Activated naive CD8-positive, alpha-beta T cell treated with anti-CD3 and anti-CD28 coated beads, Interleukin-2, amount 10 ng/mL, durations not matched to agents 7 days and 5 days (primary cell): ENCODE measurements around the gene TOP2A. TPM values are rescaled to one million over a fixed set of nuclear protein-coding genes. Genes with fewer than 3 reads are reported as not detected.

ENCODE experiments used
- ATAC-seq: fragments of 150-1000 bp; cut with Tn5 transposase; one replicate; pipeline ENCODE4 v1.10.0; 2021; ENCODE audit warnings: low read depth, moderate library complexity
- POLR2A ChIA-PET: fragments of 350-600 bp; sonication (Branson Sonifier 250); formaldehyde crosslinking; loops from one replicate; lab custom pipeline; 2021; ENCODE audit warnings: antibody characterized with exemption; lab: Charles Lee
- DNase-seq: peaks from one replicate; pipeline ENCODE4 v3.0.0; 2021
- H3K27ac Mint-ChIP-seq: one replicate; pipeline ENCODE4 v1.8.0; 2022; ENCODE audit warnings: mild to moderate bottlenecking, mixed read lengths
- H3K27me3 Mint-ChIP-seq: one replicate; pipeline ENCODE4 v1.8.0; 2022; ENCODE audit warnings: mild to moderate bottlenecking, moderate library complexity, mixed read lengths
- H3K36me3 Mint-ChIP-seq: one replicate; pipeline ENCODE4 v1.8.0; 2021; ENCODE audit warnings: mild to moderate bottlenecking, mixed read lengths
- H3K4me1 Mint-ChIP-seq: one replicate; pipeline ENCODE4 v1.8.0; 2021; ENCODE audit warnings: mixed read lengths
- H3K4me3 Mint-ChIP-seq: one replicate; pipeline ENCODE4 v1.8.0; 2022; ENCODE audit warnings: mild to moderate bottlenecking, moderate library complexity, mixed read lengths
- H3K9me3 Mint-ChIP-seq: one replicate; pipeline ENCODE4 v1.8.0; 2021; ENCODE audit warnings: mixed read lengths
- total RNA-seq, 2 experiments: library from RNA; stranded (reverse); gene quantifications; one replicate each; pipeline ENCODE4 v1.2.3, GENCODE V29; 2021

The TOP2A gene
- total RNA-seq, 2 experiments from 2014 or later, result 313 to 314 TPM

- Mint-ChIP-seq H3K4me1 (peaks cover 19% of the 10 kb centered on the region), H3K9me3 (no peaks in the 10 kb centered on the region), H3K27me3 (peaks cover 15% of the 10 kb centered on the region), H3K27ac (no peak overlapping the region), H3K36me3 (no peaks in the 10 kb centered on the region), H3K4me3 (peak overlapping the region; percentile 49)
- POLR2A ChIA-PET, result interaction anchor here (0.7 to 1.6 kb wide), 4 partner anchors 20 to 167 kb away, joined by 3 to 5 read pairs (median 4); partner anchors contain the start of gene TOP2A
- ATAC-seq (no peak), DNase-seq (peak; percentile 18)
Measured at GRCh38 chr17:40364906-40365305, 52.8 kb downstream of the TOP2A start.

GRCh38 chr17:40364121-40364861 lies 53.4 kb downstream of the TOP2A start, which contains the start of gene GJD3:
Gene GJD3, minus strand, starts transcription at chr17:40364737. Its CDS starts 922 bp downstream, at chr17:40363815.
- no peak for ATAC-seq

GRCh38 chr17:40363111-40363827 lies 54.4 kb downstream of the TOP2A start:
- H3K9me3 Mint-ChIP-seq, result no peaks in the 10 kb centered on the region
- peaks cover 15% of the 10 kb centered on the region for H3K27me3 Mint-ChIP-seq
- peaks cover 22% of the 10 kb centered on the region for H3K4me1 Mint-ChIP-seq
- ATAC-seq, result peak; percentile 40
- peak overlapping the region; percentile 81 for H3K4me3 Mint-ChIP-seq
- POLR2A ChIA-PET, result interaction anchor here (0.8 to 3.6 kb wide), 14 partner anchors 56 to 252 kb away, joined by 3 to 17 read pairs (median 4); no protein-coding TSS in a partner anchor
- no peak overlapping the region for H3K27ac Mint-ChIP-seq
- H3K36me3 Mint-ChIP-seq, result no peaks in the 10 kb centered on the region
- peak; percentile 69 for DNase-seq

More at GRCh38 chr17:40364121-40364861, 53.4 kb downstream of the TOP2A start, which contains the start of gene GJD3:
- H3K4me1 Mint-ChIP-seq, result peaks cover 19% of the 10 kb centered on the region
- DNase-seq, result no peak
- no peaks in the 10 kb centered on the region for H3K9me3 Mint-ChIP-seq
- H3K36me3 Mint-ChIP-seq, result no peaks in the 10 kb centered on the region
- H3K27ac Mint-ChIP-seq, result no peak within 1 kb of the TSS
- peaks cover 15% of the 10 kb centered on the region for H3K27me3 Mint-ChIP-seq
- POLR2A ChIA-PET, result interaction anchor here (0.7 to 3.6 kb wide), 6 partner anchors 20 to 197 kb away, joined by 3 to 17 read pairs (median 4); partner anchors contain the start of gene TOP2A
- H3K4me3 Mint-ChIP-seq, result peak within 1 kb of the TSS; percentile 81

- DNase-seq (peak; percentile 91), ATAC-seq (peak; percentile 90)
- Mint-ChIP-seq H3K27ac (peak overlapping the region; percentile 55), H3K4me1 (peaks cover 24% of the 10 kb centered on the region), H3K9me3 (no peaks in the 10 kb centered on the region), H3K4me3 (peak overlapping the region; percentile 80), H3K27me3 (peaks cover 15% of the 10 kb centered on the region), H3K36me3 (no peaks in the 10 kb centered on the region)
- POLR2A ChIA-PET, result interaction anchor here (0.5 to 3.6 kb wide), 17 partner anchors 17 to 252 kb away, joined by 3 to 17 read pairs (median 4); partner anchors contain the start of genes CASC3 and TOP2A
Measured at GRCh38 chr17:40362696-40363110, 55.0 kb downstream of the TOP2A start.

DNA sequence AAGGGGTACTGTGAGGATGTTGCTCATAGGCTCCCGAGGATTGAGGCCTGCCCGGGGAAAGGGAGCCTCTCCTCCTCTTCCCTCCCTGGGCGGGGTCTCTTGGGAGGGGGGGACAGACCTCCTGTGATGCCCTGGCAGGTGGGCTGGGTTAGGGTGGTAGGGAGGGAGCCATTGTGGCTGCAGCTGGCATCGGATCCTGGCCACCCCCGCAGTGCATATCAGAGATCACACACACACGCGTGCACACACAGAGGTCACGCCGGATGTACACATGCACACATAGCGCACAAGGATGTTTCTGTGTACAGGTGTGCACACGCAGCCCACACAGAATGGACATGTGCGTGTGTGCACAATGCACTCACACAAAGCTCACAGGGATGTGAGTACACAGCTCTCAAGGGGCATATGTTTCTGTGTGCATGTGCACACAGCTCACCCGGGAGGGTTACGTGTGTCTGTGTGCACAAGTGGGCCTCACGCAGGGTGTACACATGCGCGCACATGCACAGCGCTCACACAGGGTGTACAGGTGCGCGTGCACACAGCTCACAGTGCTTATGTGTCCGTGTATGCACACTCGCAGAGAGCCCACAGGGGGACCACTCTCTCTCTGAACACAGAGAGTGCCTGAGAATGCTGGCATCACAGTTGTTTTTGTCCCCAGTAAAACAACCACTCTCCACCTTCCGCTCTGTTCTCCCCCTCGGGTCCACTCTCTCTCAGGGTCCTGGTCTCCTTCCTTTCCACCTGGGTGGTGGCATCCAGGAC lies 55.6 kb downstream of the TOP2A start:
- POLR2A ChIA-PET, result interaction anchor here (0.5 to 3.6 kb wide), 15 partner anchors 17 to 253 kb away, joined by 3 to 17 read pairs (median 4); partner anchors contain the start of genes CASC3 and TOP2A
- H3K27me3 Mint-ChIP-seq, result peaks cover 15% of the 10 kb centered on the region
- no peaks in the 10 kb centered on the region for H3K9me3 Mint-ChIP-seq
- H3K4me1 Mint-ChIP-seq, result peaks cover 24% of the 10 kb centered on the region
- no peaks in the 10 kb centered on the region for H3K36me3 Mint-ChIP-seq
- H3K27ac Mint-ChIP-seq, result peak overlapping the region; percentile 55
- DNase-seq, result no peak
- peak; percentile 13 for ATAC-seq
- H3K4me3 Mint-ChIP-seq, result peak overlapping the region; percentile 80

DNA sequence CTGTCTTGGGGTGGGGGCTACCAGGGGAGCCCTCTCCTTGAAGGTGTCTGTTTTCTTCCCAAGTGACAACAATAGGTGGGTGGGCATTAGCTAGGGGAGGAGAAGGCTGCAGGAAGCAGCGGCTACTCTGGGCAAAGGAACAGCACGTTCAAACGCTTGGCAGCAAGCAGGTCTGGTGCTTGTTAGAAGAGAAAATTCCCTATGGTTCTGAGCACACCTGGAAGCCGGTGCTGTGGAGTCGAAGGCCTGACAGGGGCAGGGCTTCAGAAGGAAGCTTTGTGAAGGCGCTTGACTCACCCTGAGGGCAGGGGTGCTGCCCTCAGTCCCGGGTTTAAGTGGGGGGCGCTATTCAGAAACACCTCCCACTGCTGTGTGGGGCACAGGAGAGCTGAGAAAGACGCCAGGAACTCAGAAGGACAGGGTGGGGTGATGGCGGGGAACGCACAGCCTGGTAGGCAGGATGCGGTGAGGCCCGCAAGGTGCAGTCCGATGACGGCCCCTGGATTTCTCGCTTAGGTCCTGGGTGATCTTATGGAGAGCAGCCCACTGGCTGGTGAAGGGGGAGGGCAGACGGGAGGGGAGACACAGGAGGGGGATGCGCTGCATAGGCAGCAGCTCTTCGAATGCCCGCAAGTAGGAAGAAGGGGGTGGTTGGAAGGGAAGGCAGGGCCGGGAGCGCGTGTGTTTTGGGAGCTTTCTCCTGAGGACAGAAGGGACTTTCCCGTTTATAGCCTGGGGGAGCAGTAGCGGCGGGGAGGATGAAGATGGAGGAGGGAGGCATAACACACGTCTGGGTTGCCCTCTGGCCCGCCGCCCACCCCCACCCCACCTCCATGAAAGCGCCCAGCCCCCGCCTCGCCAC lies 56.4 kb downstream of the TOP2A start:
- DNase-seq (peak; percentile 28), ATAC-seq (no peak)
- peaks cover 22% of the 10 kb centered on the region for H3K4me1 Mint-ChIP-seq
- H3K4me3 Mint-ChIP-seq, result peak overlapping the region; percentile 22
- H3K36me3 Mint-ChIP-seq, result no peaks in the 10 kb centered on the region
- POLR2A ChIA-PET, result interaction anchor here (1.2 to 3.6 kb wide), 5 partner anchors 16 to 180 kb away, joined by 3 to 17 read pairs (median 5); no protein-coding TSS in a partner anchor
- H3K27ac Mint-ChIP-seq, result no peak overlapping the region
- no peaks in the 10 kb centered on the region for H3K9me3 Mint-ChIP-seq
- H3K27me3 Mint-ChIP-seq, result peaks cover 15% of the 10 kb centered on the region

DNA sequence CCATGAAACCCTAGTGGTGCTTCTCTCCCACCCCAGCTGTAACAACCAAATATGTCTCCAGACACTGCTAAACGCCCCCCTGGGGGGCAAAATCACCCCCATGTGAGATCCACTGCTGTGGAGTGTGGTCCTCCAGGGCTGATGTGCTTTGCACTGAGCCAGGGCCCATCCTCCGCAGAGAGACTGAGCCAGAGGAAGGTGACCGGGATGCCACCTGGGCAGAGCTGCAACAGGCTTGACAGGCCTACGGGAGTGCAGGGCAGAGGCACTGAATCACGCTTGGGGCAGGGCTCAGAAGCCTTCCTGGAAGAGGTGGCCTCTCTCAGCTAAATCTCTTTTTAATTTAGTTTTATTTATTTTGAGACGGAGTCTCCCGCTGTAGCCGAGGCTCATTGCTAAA lies 57.6 kb downstream of the TOP2A start:
- H3K4me1 Mint-ChIP-seq, result peaks cover 22% of the 10 kb centered on the region
- H3K27me3 Mint-ChIP-seq, result peaks cover 15% of the 10 kb centered on the region
- POLR2A ChIA-PET, result interaction anchor here (1.3 kb wide), 2 partner anchors 173 to 181 kb away, joined by 3 to 5 read pairs; no protein-coding TSS in a partner anchor
- DNase-seq (no peak), ATAC-seq (no peak)
- no peak overlapping the region for H3K27ac Mint-ChIP-seq
- no peak overlapping the region for H3K4me3 Mint-ChIP-seq
- H3K36me3 Mint-ChIP-seq, result peaks cover 2% of the 10 kb centered on the region
- no peaks in the 10 kb centered on the region for H3K9me3 Mint-ChIP-seq

- no peaks in the 10 kb centered on the region for H3K9me3 Mint-ChIP-seq
- H3K27me3 Mint-ChIP-seq, result peaks cover 15% of the 10 kb centered on the region
- POLR2A ChIA-PET, result interaction anchor here (0.7 to 1.2 kb wide), 4 partner anchors 117 to 196 kb away, joined by 3 to 4 read pairs (median 4); no protein-coding TSS in a partner anchor
- peaks cover 4% of the 10 kb centered on the region for H3K36me3 Mint-ChIP-seq
- no peak overlapping the region for H3K27ac Mint-ChIP-seq
- peaks cover 17% of the 10 kb centered on the region for H3K4me1 Mint-ChIP-seq
- H3K4me3 Mint-ChIP-seq, result no peak overlapping the region
- ATAC-seq, result peak; percentile 47
- peak; percentile 91 for DNase-seq
Measured at GRCh38 chr17:40358323-40359038, 59.2 kb downstream of the TOP2A start.

DNA sequence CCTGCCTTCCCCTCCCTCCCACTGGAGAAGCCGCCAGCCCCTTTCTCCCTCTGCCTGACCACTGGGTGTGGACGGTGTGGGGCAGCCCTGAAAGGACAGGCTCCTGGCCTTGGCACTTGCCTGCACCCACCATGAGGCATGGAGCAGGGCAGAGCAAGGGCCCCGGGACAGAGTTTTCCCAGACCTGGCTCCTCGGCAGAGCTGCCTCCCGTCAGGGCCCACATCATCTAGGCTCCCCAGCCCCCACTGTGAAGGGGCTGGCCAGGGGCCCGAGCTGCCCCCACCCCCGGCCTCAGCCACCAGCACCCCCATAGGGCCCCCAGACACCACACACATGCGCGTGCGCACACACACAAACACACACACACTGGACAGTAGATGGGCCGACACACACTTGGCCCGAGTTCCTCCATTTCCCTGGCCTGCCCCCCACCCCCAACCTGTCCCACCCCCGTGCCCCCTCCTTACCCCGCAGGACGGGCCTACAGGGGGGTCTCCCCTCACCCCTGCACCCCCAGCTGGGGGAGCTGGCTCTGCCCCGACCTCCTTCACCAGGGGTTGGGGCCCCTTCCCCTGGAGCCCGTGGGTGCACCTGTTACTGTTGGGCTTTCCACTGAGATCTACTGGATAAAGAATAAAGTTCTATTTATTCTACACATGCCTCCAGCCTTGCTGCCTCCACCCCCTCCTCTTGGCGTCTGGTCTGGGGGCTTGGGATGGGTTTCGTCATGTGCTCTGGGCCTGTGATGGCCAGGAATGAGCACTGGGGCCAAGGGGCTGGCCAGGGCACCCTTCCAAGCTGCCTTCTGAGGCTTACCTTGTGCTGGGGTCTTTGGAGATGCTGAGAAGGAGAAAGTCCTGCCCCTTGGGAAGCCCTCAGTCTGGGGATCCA lies 60.5 kb downstream of the TOP2A start:
- peaks cover 22% of the 10 kb centered on the region for H3K4me1 Mint-ChIP-seq
- POLR2A ChIA-PET, result interaction anchor here (1.1 to 2.7 kb wide), 3 partner anchors 69 to 198 kb away, joined by 4 to 7 read pairs (median 4); partner anchors contain the start of gene CDC6
- no peaks in the 10 kb centered on the region for H3K9me3 Mint-ChIP-seq
- DNase-seq, result no peak
- peaks cover 14% of the 10 kb centered on the region for H3K27me3 Mint-ChIP-seq
- peak overlapping the region; percentile 24 for H3K27ac Mint-ChIP-seq
- no peak for ATAC-seq
- peaks cover 8% of the 10 kb centered on the region for H3K36me3 Mint-ChIP-seq
- no peak overlapping the region for H3K4me3 Mint-ChIP-seq
